Measurements from ENCODE around the gene ADK. TPM values are rescaled to one million over a fixed set of nuclear protein-coding genes. Genes with fewer than 3 reads are reported as not detected.
A peak's percentile ranks its signal among the peaks of the same experiment; 100 is the strongest.

The ADK gene
- total RNA-seq, 1 donor from 2014 or later, result 62.0 TPM

GRCh38 chr10:74437822-74438221 is 286.8 kb downstream of the ADK start:
- no peaks in the 10 kb centered on the region for H4K20me1 ChIP-seq (ENCODE audit: insufficient read depth, low read length)
- H3K27ac Mint-ChIP-seq (ENCODE audit: unreplicated experiment), result peak overlapping the region; percentile 9
- H3K4me1 ChIP-seq (ENCODE audit: insufficient read depth, low read length), result peaks cover 21% of the 10 kb centered on the region
- peak overlapping the region; percentile 49 for H3K4me2 ChIP-seq (ENCODE audit: low read length)
- no peaks in the 10 kb centered on the region for H3K9me3 Mint-ChIP-seq (ENCODE audit: unreplicated experiment)
- no peaks in the 10 kb centered on the region for H3K36me3 ChIP-seq (ENCODE audit: insufficient read depth, low read length)
- no peaks in the 10 kb centered on the region for H3K27me3 Mint-ChIP-seq (ENCODE audit: low read depth, unreplicated experiment)
- peak; percentile 79 for DNase-seq (ENCODE audit: low read depth)
- no peak overlapping the region for H2AFZ ChIP-seq (ENCODE audit: low read depth, low read length)
- no peaks in the 10 kb centered on the region for H3K9me3 ChIP-seq (ENCODE audit: insufficient read depth, low read depth, low read length)
- no peaks in the 10 kb centered on the region for H3K79me2 ChIP-seq (ENCODE audit: insufficient read depth, low read length)
- H3K4me1 Mint-ChIP-seq (ENCODE audit: low read depth, unreplicated experiment), result peaks cover 24% of the 10 kb centered on the region
- H3K36me3 Mint-ChIP-seq (ENCODE audit: low read depth, unreplicated experiment), result peaks cover 4% of the 10 kb centered on the region
- H3K4me3 Mint-ChIP-seq (ENCODE audit: unreplicated experiment), result no peak overlapping the region
- no peak overlapping the region for H3K27ac ChIP-seq (ENCODE audit: low read depth, low read length)
- FAIRE-seq, result peak; percentile 97
- TF ChIP-seq CTCF (IDR thresholded peaks at IDR 0.05; ENCODE audit: insufficient read depth, low read depth, low read length) (no peak), EZH2 (IDR thresholded peaks at IDR 0.05; ENCODE audit: insufficient read depth, low read length) (no peak)
- no peaks in the 10 kb centered on the region for H3K27me3 ChIP-seq (ENCODE audit: insufficient read depth, low read length)
- H3K4me3 ChIP-seq (ENCODE audit: insufficient read depth, low read depth, low read length), result no peak overlapping the region
- no peak overlapping the region for H3K9ac ChIP-seq (ENCODE audit: low read length)

DNA sequence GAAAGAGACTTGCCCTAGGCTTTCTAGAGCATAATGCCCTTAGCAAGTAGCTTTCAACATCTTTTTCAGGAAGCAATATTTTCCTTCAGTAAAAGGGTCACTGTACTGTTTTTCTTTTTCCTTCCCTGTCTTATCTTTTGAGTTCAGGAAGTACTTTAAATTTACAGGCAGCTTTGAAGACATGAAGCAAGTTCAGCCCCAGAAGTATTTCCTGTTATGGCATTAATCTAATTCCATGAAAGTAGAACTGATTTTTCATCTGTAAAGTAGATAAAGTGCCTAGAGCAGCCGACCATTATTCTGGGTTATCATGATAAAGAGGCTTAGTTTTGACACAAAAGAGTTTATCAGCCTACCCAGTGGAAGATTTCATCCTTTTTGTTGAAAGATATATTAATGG is 288.2 kb downstream of the ADK start:
- no peak overlapping the region for H3K27ac Mint-ChIP-seq (ENCODE audit: unreplicated experiment)
- Histone ChIP-seq H3K9me3 (ENCODE audit: insufficient read depth, low read depth, low read length) (no peaks in the 10 kb centered on the region), H3K9ac (ENCODE audit: low read length) (no peak overlapping the region), H3K27ac (ENCODE audit: low read depth, low read length) (no peak overlapping the region), H2AFZ (ENCODE audit: low read depth, low read length) (no peak overlapping the region), H3K27me3 (ENCODE audit: insufficient read depth, low read length) (no peaks in the 10 kb centered on the region), H3K79me2 (ENCODE audit: insufficient read depth, low read length) (no peaks in the 10 kb centered on the region), H4K20me1 (ENCODE audit: insufficient read depth, low read length) (no peaks in the 10 kb centered on the region), H3K4me2 (ENCODE audit: low read length) (peak overlapping the region; percentile 0), H3K4me3 (ENCODE audit: insufficient read depth, low read depth, low read length) (no peak overlapping the region), H3K4me1 (ENCODE audit: insufficient read depth, low read length) (peaks cover 11% of the 10 kb centered on the region), H3K36me3 (ENCODE audit: insufficient read depth, low read length) (no peaks in the 10 kb centered on the region)
- peaks cover 14% of the 10 kb centered on the region for H3K4me1 Mint-ChIP-seq (ENCODE audit: low read depth, unreplicated experiment)
- no peaks in the 10 kb centered on the region for H3K27me3 Mint-ChIP-seq (ENCODE audit: low read depth, unreplicated experiment)
- TF ChIP-seq EZH2 (IDR thresholded peaks at IDR 0.05; ENCODE audit: insufficient read depth, low read length) (no peak), CTCF (IDR thresholded peaks at IDR 0.05; ENCODE audit: insufficient read depth, low read depth, low read length) (no peak)
- H3K9me3 Mint-ChIP-seq (ENCODE audit: unreplicated experiment), result no peaks in the 10 kb centered on the region
- DNase-seq (ENCODE audit: low read depth) (no peak), FAIRE-seq (no peak)
- peaks cover 4% of the 10 kb centered on the region for H3K36me3 Mint-ChIP-seq (ENCODE audit: low read depth, unreplicated experiment)
- no peak overlapping the region for H3K4me3 Mint-ChIP-seq (ENCODE audit: unreplicated experiment)

DNA sequence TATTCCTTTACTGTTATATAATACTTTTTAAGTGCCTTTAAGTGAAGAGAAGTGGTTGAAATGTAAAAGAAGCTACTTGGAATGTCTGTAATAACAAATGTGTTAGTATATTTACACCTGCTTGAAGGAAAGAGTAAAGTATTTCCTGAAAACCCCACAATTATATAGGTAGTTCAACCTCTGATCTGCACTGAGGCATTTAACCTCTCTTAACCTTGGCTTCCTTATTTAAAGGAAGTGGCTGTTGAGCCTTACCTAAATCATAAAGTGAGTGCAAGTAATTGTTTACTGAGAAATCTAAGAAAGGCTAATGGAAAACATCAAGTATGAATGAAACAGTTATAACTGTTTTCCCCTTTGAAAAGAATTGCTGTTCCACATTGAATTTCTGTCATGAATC is 294.5 kb downstream of the ADK start:
- no peak overlapping the region for H3K4me2 ChIP-seq (ENCODE audit: low read length)
- no peak overlapping the region for H3K27ac ChIP-seq (ENCODE audit: low read depth, low read length)
- H3K9ac ChIP-seq (ENCODE audit: low read length), result no peak overlapping the region
- no peak overlapping the region for H2AFZ ChIP-seq (ENCODE audit: low read depth, low read length)
- Mint-ChIP-seq H3K36me3 (ENCODE audit: low read depth, unreplicated experiment) (peaks cover 4% of the 10 kb centered on the region), H3K9me3 (ENCODE audit: unreplicated experiment) (no peaks in the 10 kb centered on the region), H3K27ac (ENCODE audit: unreplicated experiment) (no peak overlapping the region), H3K27me3 (ENCODE audit: low read depth, unreplicated experiment) (no peaks in the 10 kb centered on the region), H3K4me3 (ENCODE audit: unreplicated experiment) (no peak overlapping the region), H3K4me1 (ENCODE audit: low read depth, unreplicated experiment) (no peaks in the 10 kb centered on the region)
- TF ChIP-seq EZH2 (IDR thresholded peaks at IDR 0.05; ENCODE audit: insufficient read depth, low read length) (no peak), CTCF (IDR thresholded peaks at IDR 0.05; ENCODE audit: insufficient read depth, low read depth, low read length) (no peak)
- no peaks in the 10 kb centered on the region for H3K27me3 ChIP-seq (ENCODE audit: insufficient read depth, low read length)
- DNase-seq (ENCODE audit: low read depth) (no peak), FAIRE-seq (no peak)
- H3K4me3 ChIP-seq (ENCODE audit: insufficient read depth, low read depth, low read length), result no peak overlapping the region
- H3K4me1 ChIP-seq (ENCODE audit: insufficient read depth, low read length), result no peaks in the 10 kb centered on the region
- H3K36me3 ChIP-seq (ENCODE audit: insufficient read depth, low read length), result no peaks in the 10 kb centered on the region
- H3K79me2 ChIP-seq (ENCODE audit: insufficient read depth, low read length), result no peaks in the 10 kb centered on the region
- H3K9me3 ChIP-seq (ENCODE audit: insufficient read depth, low read depth, low read length), result no peaks in the 10 kb centered on the region
- no peaks in the 10 kb centered on the region for H4K20me1 ChIP-seq (ENCODE audit: insufficient read depth, low read length)
